Liver (tissue), 3 donors: ENCODE results near the gene CTSF.

Experiments
- RAD21 ChIP-seq, 2 donors: IDR thresholded peaks; 2 replicates each; pipeline ENCODE4 v1.6.1; 2016; ENCODE audit warnings: antibody characterized with exemption in 2 of 2, mild to moderate bottlenecking in 2 of 2
- TAF1 ChIP-seq: conservative IDR thresholded peaks from 2 replicates; pipeline ENCODE4 v1.6.1; 2016; ENCODE audit warnings: antibody characterized with exemption, mild to moderate bottlenecking
- TF ChIP-seq, protein P1 (sequence below): IDR thresholded peaks from 2 replicates; pipeline ENCODE4 v1.6.1; 2016; ENCODE audit warnings: antibody characterized with exemption
- TF ChIP-seq, protein P2 (sequence below): fragments of 150-350 bp; IDR thresholded peaks from 2 replicates; pipeline ENCODE4 v1.5.1; 2017; ENCODE audit warnings: improper control_type of control experiment, low read depth, low read length; ENCODE audit not compliant: missing input control
- TF ChIP-seq, protein P3 (sequence below): IDR thresholded peaks from 2 replicates; pipeline ENCODE4 v1.6.1; 2016; ENCODE audit warnings: antibody characterized with exemption, mild to moderate bottlenecking
- donor health status: healthy.
- donor health status: healthy.

DNA sequence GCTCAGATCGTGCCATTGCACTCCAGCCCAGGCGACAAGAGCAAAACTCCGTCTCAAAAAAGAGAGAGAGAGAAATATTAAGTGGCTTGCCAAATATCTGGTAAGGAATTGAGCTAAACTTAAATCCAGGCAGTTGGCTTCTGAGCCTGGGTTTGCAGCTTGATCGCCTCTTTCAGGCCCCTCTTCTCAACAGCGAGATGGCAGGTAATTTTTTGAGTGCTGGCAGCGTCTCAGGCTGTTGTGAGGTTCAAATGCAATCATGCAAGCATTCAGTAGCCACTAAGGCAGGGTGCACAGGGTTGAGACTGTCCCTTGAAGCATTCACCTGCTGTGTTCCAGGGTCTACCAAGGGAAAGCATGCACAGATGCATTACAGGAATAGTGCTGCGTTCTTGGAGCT, 670 bp upstream of the CTSF start:
- TF ChIP-seq, protein P1, sequence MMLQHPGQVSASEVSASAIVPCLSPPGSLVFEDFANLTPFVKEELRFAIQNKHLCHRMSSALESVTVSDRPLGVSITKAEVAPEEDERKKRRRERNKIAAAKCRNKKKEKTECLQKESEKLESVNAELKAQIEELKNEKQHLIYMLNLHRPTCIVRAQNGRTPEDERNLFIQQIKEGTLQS, result no peak
- TF ChIP-seq, protein P2, sequence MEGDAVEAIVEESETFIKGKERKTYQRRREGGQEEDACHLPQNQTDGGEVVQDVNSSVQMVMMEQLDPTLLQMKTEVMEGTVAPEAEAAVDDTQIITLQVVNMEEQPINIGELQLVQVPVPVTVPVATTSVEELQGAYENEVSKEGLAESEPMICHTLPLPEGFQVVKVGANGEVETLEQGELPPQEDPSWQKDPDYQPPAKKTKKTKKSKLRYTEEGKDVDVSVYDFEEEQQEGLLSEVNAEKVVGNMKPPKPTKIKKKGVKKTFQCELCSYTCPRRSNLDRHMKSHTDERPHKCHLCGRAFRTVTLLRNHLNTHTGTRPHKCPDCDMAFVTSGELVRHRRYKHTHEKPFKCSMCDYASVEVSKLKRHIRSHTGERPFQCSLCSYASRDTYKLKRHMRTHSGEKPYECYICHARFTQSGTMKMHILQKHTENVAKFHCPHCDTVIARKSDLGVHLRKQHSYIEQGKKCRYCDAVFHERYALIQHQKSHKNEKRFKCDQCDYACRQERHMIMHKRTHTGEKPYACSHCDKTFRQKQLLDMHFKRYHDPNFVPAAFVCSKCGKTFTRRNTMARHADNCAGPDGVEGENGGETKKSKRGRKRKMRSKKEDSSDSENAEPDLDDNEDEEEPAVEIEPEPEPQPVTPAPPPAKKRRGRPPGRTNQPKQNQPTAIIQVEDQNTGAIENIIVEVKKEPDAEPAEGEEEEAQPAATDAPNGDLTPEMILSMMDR, result no peak
- TF ChIP-seq, protein P3, sequence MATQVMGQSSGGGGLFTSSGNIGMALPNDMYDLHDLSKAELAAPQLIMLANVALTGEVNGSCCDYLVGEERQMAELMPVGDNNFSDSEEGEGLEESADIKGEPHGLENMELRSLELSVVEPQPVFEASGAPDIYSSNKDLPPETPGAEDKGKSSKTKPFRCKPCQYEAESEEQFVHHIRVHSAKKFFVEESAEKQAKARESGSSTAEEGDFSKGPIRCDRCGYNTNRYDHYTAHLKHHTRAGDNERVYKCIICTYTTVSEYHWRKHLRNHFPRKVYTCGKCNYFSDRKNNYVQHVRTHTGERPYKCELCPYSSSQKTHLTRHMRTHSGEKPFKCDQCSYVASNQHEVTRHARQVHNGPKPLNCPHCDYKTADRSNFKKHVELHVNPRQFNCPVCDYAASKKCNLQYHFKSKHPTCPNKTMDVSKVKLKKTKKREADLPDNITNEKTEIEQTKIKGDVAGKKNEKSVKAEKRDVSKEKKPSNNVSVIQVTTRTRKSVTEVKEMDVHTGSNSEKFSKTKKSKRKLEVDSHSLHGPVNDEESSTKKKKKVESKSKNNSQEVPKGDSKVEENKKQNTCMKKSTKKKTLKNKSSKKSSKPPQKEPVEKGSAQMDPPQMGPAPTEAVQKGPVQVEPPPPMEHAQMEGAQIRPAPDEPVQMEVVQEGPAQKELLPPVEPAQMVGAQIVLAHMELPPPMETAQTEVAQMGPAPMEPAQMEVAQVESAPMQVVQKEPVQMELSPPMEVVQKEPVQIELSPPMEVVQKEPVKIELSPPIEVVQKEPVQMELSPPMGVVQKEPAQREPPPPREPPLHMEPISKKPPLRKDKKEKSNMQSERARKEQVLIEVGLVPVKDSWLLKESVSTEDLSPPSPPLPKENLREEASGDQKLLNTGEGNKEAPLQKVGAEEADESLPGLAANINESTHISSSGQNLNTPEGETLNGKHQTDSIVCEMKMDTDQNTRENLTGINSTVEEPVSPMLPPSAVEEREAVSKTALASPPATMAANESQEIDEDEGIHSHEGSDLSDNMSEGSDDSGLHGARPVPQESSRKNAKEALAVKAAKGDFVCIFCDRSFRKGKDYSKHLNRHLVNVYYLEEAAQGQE, result no peak
- TF ChIP-seq TAF1 (no peak), RAD21 (IDR thresholded peaks at IDR 0.05) (no peak)
